Stimulated activated CD4-positive, alpha-beta T cell treated with anti-CD3 and anti-CD28 coated beads, Interleukin-12 subunit alpha, Interleukin-12 subunit beta, amount 100 ng/mL, for 48 hours (primary cell): ENCODE data around the gene FYN.

Source experiments
- DNase-seq, 3 donors: peaks; one replicate each; pipeline ENCODE4 v3.0.0-alpha.2; 2020; ENCODE audit warnings: low read depth in 2 of 3, low spot score in 1 of 3

Gene FYN

GRCh38 chr6:111884068-111884467 lies 10.8 kb upstream of the FYN start:
- DNase-seq: no peak

GRCh38 chr6:111880181-111880888 lies 7.1 kb upstream of the FYN start:
- no peak for DNase-seq

GRCh38 chr6:111875741-111876140 lies 2.5 kb upstream of the FYN start:
- DNase-seq: no peak

- DNase-seq: peak; percentile 46 to 76 (median 64)
Measured at GRCh38 chr6:111874025-111874415, 768 bp upstream of the FYN start.

- peak in 1 of 3 donors; percentile 49 for DNase-seq
Measured at GRCh38 chr6:111872401-111873177, 663 bp downstream of the FYN start.

- DNase-seq: no peak
Measured at GRCh38 chr6:111871725-111872400, 1.4 kb downstream of the FYN start.

GRCh38 chr6:111871207-111871606 lies 2.0 kb downstream of the FYN start:
- no peak for DNase-seq

GRCh38 chr6:111870742-111871064 lies 2.5 kb downstream of the FYN start:
- no peak for DNase-seq

- DNase-seq: no peak
Measured at GRCh38 chr6:111870051-111870741, 3.1 kb downstream of the FYN start.

- DNase-seq: no peak
Measured at GRCh38 chr6:111866857-111867256, 6.4 kb downstream of the FYN start.

GRCh38 chr6:111865909-111866546 lies 7.2 kb downstream of the FYN start:
- DNase-seq: no peak

- no peak for DNase-seq
Measured at GRCh38 chr6:111865049-111865585, 8.1 kb downstream of the FYN start.

- DNase-seq: no peak
Measured at GRCh38 chr6:111864138-111865048, 8.9 kb downstream of the FYN start.

- DNase-seq: no peak
Measured at GRCh38 chr6:111862741-111863140, 10.5 kb downstream of the FYN start.

GRCh38 chr6:111862314-111862713 lies 10.9 kb downstream of the FYN start:
- no peak for DNase-seq

- no peak for DNase-seq
Measured at GRCh38 chr6:111861431-111861885, 11.8 kb downstream of the FYN start.

- no peak for DNase-seq
Measured at GRCh38 chr6:111858347-111858746, 14.9 kb downstream of the FYN start.

- no peak for DNase-seq
Measured at GRCh38 chr6:111857674-111858337, 15.4 kb downstream of the FYN start.

- no peak for DNase-seq
Measured at GRCh38 chr6:111855753-111856152, 17.5 kb downstream of the FYN start.
